ENCODE measurements around the gene TNFSF13B.

The TNFSF13B gene

GRCh38 chr13:108268466-108269112, 929 bp upstream of the TNFSF13B start:
- no peaks in the 10 kb centered on the region for H3K79me2 ChIP-seq (ENCODE audit: insufficient read depth, low read length)
- no peaks in the 10 kb centered on the region for H3K36me3 ChIP-seq (ENCODE audit: low read length)
- H3K9ac ChIP-seq (ENCODE audit: low read length) = no peak overlapping the region
- TF ChIP-seq EZH2phosphoT487 (conservative IDR thresholded peaks at IDR 0.05; ENCODE audit: low read length) = no peak
- no peak for TF ChIP-seq CTCF (IDR thresholded peaks at IDR 0.05; ENCODE audit: insufficient read depth, low read length, poor library complexity, severe bottlenecking)
- H3K4me2 ChIP-seq (ENCODE audit: low read depth, low read length, poor library complexity, severe bottlenecking) = no peak overlapping the region
- H3K27ac ChIP-seq (ENCODE audit: low read depth, low read length) = no peak overlapping the region
- no peak overlapping the region for H3K4me3 ChIP-seq (ENCODE audit: insufficient read depth, low read length, poor library complexity, severe bottlenecking)
- no peaks in the 10 kb centered on the region for H3K9me3 ChIP-seq (ENCODE audit: insufficient read depth, low read length)
- no peak overlapping the region for H2AFZ ChIP-seq (ENCODE audit: low read depth, low read length, severe bottlenecking)
- no peaks in the 10 kb centered on the region for H3K27me3 ChIP-seq (ENCODE audit: low read length)
- H4K20me1 ChIP-seq (ENCODE audit: low read depth, low read length) = no peaks in the 10 kb centered on the region
- H3K9me2 ChIP-seq (replicated peaks; ENCODE audit: insufficient read depth, low read length) = no peaks in the 10 kb centered on the region
- no peaks in the 10 kb centered on the region for H3F3A ChIP-seq (ENCODE audit: insufficient read depth)

- Histone ChIP-seq H3K4me3 (ENCODE audit: insufficient read depth, low read length, poor library complexity, severe bottlenecking) (no peak overlapping the region), H3F3A (ENCODE audit: insufficient read depth) (no peaks in the 10 kb centered on the region), H3K9ac (ENCODE audit: low read length) (no peak overlapping the region), H3K4me2 (ENCODE audit: low read depth, low read length, poor library complexity, severe bottlenecking) (peak overlapping the region; percentile 26), H3K79me2 (ENCODE audit: insufficient read depth, low read length) (no peaks in the 10 kb centered on the region), H3K36me3 (ENCODE audit: low read length) (no peaks in the 10 kb centered on the region), H3K27ac (ENCODE audit: low read depth, low read length) (no peak overlapping the region), H4K20me1 (ENCODE audit: low read depth, low read length) (no peaks in the 10 kb centered on the region), H3K9me2 (replicated peaks; ENCODE audit: insufficient read depth, low read length) (no peaks in the 10 kb centered on the region), H2AFZ (ENCODE audit: low read depth, low read length, severe bottlenecking) (no peak overlapping the region), H3K27me3 (ENCODE audit: low read length) (no peaks in the 10 kb centered on the region), H3K9me3 (ENCODE audit: insufficient read depth, low read length) (no peaks in the 10 kb centered on the region)
- no peak for TF ChIP-seq EZH2phosphoT487 (conservative IDR thresholded peaks at IDR 0.05; ENCODE audit: low read length)
- no peak for TF ChIP-seq CTCF (IDR thresholded peaks at IDR 0.05; ENCODE audit: insufficient read depth, low read length, poor library complexity, severe bottlenecking)
Measured at GRCh38 chr13:108270442-108270841, 924 bp downstream of the TNFSF13B start.

- H3F3A ChIP-seq (ENCODE audit: insufficient read depth) = no peaks in the 10 kb centered on the region
- H3K9ac ChIP-seq (ENCODE audit: low read length) = no peak overlapping the region
- no peaks in the 10 kb centered on the region for H3K9me2 ChIP-seq (replicated peaks; ENCODE audit: insufficient read depth, low read length)
- no peaks in the 10 kb centered on the region for H3K27me3 ChIP-seq (ENCODE audit: low read length)
- no peak for TF ChIP-seq CTCF (IDR thresholded peaks at IDR 0.05; ENCODE audit: insufficient read depth, low read length, poor library complexity, severe bottlenecking)
- no peak for TF ChIP-seq EZH2phosphoT487 (conservative IDR thresholded peaks at IDR 0.05; ENCODE audit: low read length)
- H3K4me3 ChIP-seq (ENCODE audit: insufficient read depth, low read length, poor library complexity, severe bottlenecking) = no peak overlapping the region
- H4K20me1 ChIP-seq (ENCODE audit: low read depth, low read length) = no peaks in the 10 kb centered on the region
- H3K79me2 ChIP-seq (ENCODE audit: insufficient read depth, low read length) = no peaks in the 10 kb centered on the region
- H2AFZ ChIP-seq (ENCODE audit: low read depth, low read length, severe bottlenecking) = no peak overlapping the region
- H3K4me2 ChIP-seq (ENCODE audit: low read depth, low read length, poor library complexity, severe bottlenecking) = no peak overlapping the region
- H3K27ac ChIP-seq (ENCODE audit: low read depth, low read length) = no peak overlapping the region
- no peaks in the 10 kb centered on the region for H3K9me3 ChIP-seq (ENCODE audit: insufficient read depth, low read length)
- no peaks in the 10 kb centered on the region for H3K36me3 ChIP-seq (ENCODE audit: low read length)
Measured at GRCh38 chr13:108272333-108272732, 2.8 kb downstream of the TNFSF13B start.

Data from SU-DHL-6 (cell line).